GM21390 (cell line): Measurements from ENCODE around the gene SCAF4.
"Not testable (repeated sequence)": the region's sequence is repeated elsewhere in the genome, so short reads cannot be mapped to it uniquely, and the experiment has no call there.

Experiments used
- ATAC-seq: cut with Tn5 transposase; IDR thresholded peaks from one replicate; pipeline ENCODE4 v1.9.1; 2021; ENCODE audit not compliant: unreplicated experiment

Gene SCAF4, protein sequence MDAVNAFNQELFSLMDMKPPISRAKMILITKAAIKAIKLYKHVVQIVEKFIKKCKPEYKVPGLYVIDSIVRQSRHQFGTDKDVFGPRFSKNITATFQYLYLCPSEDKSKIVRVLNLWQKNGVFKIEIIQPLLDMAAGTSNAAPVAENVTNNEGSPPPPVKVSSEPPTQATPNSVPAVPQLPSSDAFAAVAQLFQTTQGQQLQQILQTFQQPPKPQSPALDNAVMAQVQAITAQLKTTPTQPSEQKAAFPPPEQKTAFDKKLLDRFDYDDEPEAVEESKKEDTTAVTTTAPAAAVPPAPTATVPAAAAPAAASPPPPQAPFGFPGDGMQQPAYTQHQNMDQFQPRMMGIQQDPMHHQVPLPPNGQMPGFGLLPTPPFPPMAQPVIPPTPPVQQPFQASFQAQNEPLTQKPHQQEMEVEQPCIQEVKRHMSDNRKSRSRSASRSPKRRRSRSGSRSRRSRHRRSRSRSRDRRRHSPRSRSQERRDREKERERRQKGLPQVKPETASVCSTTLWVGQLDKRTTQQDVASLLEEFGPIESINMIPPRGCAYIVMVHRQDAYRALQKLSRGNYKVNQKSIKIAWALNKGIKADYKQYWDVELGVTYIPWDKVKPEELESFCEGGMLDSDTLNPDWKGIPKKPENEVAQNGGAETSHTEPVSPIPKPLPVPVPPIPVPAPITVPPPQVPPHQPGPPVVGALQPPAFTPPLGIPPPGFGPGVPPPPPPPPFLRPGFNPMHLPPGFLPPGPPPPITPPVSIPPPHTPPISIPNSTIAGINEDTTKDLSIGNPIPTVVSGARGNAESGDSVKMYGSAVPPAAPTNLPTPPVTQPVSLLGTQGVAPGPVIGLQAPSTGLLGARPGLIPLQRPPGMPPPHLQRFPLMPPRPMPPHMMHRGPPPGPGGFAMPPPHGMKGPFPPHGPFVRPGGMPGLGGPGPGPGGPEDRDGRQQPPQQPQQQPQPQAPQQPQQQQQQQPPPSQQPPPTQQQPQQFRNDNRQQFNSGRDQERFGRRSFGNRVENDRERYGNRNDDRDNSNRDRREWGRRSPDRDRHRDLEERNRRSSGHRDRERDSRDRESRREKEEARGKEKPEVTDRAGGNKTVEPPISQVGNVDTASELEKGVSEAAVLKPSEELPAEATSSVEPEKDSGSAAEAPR

DNA sequence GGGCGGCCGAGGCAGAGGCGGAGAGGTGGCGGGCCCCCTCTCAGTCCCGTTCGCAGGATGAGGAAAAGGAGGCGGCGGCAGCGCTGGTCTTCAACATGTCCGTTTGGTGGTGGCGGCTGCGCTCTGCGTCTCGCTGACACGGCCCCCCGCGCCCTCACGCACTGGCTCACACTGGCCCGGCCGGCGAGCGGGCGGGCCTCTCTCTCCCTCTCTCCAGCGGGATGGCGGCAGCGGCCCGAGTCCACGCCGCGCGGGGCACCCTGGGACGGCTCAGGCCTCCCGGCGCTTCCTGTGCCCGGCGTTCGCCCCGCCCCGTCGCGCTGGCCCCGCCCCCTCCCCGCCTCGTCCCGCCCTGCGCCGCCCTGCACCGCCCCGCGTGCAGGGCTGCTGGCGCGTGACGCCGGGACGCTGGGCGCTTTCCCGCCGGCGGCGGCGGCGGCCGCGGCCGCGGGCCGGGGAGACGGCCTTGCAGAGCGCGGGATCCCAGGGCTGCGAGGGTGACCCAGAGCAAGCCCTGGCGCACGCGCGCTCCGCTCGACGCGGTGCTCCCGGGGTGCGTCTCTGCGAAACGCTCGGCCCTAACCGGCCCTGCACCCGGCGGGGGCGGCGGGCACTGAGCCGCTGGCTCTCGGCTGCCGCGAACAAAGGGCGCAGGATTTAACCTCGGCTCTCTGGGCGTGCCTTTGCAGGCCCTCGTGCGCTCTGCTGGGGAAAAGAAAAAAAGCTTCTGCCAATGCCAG is at the start of gene SCAF4:
Gene SCAF4, minus strand, starts transcription at position 262 of the 740 bp plus-strand sequence. CDS start 426 bp downstream, outside the sequence.
- ATAC-seq, result peak; percentile 76

DNA sequence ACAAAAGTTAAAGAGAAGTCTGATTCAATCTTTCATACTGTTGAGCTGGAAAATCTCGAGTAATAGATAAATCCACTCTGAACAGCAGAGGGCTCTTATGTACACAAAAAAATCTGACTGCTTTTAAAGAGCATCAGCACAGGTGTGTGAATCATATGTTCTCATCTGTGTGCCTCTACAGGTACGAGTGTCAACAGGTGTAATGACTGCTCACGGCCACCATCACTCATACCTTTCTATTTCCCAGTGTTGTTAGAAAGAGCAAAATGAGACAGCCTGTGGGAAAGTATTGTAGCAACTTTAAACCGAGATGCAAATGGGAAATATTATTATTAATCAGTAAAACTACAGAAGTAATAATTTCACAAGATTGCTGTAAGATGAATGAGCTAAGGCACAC is 49.0 kb upstream of the SCAF4 start:
- ATAC-seq, result no peak

DNA sequence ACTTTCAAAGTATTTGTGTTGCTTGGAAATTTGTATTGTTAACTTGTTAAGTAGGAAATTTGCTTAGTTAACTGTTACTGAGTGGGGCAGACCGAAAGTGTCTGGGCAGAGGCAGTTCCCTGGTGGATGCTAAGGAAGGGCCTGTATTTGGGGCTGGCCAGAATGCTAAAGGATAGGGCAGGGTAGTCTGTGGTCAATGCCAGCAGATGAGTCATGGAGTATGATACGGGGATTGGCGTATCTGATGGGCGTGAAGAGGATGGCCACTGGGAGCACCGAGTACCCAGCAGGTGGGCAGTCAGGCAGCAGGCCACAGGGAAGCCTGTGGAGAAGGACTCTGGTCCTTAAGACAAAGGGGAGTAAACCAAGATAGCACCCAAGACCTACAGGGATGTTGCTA is 46.6 kb upstream of the SCAF4 start:
- no peak for ATAC-seq

DNA sequence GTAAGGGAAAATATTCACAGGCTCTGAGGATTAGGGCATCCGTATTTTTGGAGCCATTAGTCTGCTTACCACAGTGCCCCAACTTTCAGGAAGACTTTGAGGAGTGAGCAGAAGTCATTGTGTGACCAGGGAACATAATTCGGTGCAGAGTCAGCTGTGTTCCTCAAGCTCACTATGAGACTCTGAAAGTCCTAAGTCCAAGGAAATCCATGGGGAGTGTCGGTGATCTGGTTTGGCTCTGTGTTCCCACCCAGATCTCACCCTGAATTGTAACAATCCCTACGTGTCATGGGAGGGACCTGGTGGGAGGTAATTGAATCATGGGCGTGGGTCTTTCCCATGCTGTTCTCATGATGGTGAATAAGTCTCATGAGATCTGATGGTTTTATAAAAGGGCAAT is 45.9 kb upstream of the SCAF4 start:
- no peak for ATAC-seq

DNA sequence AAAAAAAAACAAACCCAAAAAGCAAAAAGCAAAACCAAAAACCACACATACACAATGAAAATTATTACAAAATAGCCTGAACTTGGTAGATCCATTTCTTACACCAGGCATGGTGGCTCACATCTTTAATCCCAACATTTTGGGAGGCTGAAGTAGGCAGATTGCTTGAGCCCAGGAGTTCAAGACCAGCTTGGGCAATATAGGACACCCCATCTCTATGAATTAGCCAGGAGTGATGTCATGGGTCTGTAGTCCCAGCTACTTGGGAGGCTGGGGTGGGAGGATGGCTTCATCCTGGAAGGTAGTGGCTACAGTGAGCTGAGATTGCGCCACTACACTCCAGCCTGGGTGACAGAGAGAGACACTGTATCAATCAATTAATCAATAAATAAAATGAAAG is 42.1 kb upstream of the SCAF4 start:
- ATAC-seq, result no peak

DNA sequence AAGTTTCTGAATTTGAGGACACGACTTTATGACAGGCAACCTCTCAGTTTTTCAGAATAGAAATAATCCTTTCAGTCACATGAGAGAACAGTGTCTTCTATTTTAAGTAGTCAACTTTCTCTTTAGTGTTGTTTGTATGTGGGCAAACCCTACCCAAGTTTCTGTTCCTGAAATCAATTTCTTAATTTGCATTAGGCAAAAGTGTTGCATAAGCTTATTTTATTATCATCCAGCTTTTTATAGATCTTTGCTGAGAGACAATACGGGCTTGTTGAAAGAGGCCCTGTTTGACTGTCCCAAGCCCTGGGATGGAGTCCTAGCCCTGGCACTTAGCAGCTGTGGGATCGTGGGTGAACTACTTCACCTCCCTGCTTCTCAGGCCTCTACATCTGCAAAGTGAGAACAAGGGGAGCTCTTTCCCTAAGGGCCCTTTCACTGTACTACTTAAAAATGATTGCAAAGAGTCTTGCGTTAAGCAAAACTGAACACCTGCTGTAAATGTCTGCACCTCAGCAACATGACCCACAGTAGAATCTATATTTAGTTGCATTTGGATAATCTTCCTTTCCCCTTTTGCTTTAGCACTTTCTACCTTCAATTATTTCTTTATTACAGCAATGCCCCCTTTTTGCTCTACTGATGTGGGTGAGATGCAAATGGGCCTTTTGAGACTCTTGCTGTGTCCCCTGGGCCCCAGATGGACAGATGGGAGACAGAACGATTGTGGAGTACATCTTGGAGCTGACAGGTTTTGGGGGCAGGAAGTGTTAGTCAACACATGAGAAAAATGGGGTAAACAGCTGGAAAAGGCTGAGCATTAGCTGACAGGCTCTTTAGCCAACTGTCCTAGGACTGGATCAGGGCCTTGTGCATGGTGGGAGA is 41.0 kb upstream of the SCAF4 start:
- ATAC-seq, result peak; percentile 87

DNA sequence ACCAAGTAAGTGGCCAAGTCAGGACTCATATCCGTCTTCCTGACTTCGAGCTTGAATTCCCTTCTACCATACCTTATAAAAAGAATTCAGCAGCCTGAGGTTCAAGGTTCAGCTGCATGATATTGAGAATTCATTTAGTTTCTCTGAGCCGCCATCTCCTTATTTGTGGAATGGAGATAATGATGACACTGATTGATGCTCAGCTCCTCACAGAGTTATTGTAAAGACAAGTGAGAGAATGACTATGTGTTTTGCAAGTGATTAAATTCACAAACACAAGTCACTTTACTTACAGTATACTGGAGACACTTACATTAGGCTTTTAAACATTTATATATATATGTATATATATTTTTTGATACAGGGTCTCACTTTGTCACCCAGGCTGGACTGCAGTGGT is 39.8 kb upstream of the SCAF4 start:
- no peak for ATAC-seq

DNA sequence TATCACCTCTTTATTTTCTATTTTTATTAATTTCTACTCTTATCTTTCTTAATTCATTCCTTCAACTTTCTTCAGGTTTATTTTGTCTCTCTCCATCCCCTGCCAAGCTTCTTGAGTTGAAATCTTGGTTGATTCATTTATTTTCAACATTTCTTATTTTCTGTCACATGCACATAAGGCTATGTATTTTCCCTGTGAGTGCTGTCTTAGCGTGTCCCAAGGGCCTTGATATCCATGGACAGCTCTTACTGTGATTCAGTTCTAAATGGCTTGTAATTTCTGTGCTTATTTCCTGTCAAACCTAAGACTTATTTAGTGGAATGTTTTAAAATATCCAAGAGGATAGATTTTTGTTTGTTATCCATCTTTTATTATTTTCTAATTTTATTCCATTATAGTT is 36.8 kb upstream of the SCAF4 start:
- no peak for ATAC-seq

DNA sequence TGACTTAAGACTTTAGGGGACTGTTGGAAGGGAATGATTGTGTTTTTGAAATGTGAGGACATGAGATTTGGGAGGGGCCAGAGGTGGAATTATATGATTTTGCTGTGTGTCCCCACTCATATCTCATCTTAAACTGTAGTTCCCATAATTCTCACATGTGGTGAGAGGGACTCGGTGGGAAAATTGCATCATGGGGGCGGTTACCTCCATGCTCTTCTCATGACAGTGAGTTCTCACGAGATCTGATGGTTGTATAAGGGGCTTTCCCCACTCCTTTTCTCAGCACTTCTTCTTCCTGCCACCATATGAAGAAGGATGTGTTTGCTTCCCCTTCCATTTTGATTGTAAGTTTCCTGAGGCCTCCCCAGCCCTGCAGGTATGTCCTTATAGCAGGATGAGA is 35.0 kb upstream of the SCAF4 start:
- ATAC-seq, result no peak

DNA sequence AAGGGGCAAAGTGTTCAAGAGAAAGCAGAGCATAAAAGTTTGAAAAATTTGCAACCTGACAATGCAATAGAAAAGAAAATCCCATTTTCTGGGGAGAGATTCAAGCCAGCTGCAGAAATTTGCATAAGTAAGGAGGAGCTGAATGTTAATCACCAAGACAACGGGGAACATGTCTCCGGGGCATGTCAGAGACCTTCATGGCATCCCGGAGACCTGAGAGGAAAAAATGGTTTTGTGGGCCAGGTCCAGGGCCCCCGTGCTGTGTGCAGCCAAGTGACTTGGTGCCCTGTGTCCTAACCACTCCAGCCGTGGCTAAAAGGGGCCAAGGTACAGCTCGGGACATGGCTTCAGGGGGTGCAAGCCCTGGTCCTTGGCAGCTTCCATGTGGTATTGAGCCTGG is 33.9 kb upstream of the SCAF4 start:
- ATAC-seq, result not testable (repeated sequence)

DNA sequence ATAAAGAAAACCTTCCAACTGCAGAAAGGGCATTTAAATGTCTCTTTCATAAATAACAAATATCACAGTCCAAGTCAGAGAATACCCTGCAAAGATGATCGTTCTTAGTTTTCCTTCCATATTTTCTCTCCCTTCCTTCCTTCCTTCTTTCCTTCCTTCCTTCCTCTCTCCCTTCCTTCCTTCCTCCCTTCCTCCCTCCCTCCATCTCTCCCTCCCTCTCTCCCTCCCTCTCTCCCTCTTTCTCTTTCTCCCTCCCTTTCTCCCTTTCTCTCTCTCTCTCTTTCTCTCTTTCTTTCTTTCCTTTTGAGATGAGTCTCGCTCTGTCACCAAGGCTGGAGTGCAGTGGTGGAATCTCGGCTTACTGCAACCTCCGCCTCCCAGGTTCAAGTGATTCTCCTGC is 29.0 kb upstream of the SCAF4 start:
- ATAC-seq, result no peak

DNA sequence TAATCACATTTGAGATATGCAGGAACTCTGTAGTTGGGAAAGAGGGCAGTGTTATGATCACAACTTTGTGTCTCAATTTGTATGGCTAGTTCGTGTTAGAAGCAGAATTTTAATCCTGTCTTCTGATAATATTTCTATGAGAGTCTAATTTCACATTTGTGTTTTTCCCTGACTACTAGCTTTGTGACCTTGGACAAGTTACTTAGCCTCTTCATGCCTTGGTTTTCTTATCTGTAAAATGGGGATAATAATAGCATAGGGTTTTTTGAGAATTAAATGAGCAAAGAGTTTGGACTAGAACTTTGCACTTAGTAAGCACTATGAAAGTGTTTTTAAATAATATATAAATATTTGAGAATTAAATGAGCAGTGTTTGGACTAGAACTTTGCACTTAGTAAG is 24.9 kb upstream of the SCAF4 start:
- ATAC-seq, result no peak

DNA sequence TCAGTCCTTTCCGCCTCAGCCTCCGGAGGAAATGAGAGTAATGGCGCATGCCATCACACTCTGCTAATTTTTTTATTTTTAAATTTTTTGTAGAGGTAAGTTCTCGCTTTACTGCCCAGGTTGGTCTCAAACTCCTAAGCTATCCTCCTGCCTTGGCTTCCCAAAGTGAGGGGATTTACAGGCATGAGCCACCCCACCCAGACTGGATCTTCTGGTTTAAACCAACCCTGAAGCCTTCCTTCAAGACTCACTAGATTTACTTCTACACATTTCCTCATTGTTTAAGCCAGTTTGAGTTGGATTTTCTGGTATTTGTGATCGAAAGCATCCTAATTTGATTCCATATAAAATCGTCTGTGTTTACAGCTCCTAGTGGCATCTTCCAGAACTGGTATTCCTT is 23.1 kb upstream of the SCAF4 start:
- ATAC-seq, result no peak

DNA sequence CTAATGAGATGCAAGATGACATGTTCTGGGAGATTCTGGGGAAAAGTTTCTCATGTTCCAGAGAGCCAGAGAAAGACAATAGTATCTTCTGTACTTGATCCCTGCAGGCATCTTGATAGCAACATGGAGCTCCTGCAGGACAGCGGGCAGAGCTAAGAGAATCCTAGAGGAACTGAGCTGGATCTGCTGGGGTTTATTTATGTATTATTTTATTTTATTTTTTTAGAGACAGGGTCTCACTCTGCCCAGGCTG is 22.7 kb upstream of the SCAF4 start:
- ATAC-seq, result no peak

DNA sequence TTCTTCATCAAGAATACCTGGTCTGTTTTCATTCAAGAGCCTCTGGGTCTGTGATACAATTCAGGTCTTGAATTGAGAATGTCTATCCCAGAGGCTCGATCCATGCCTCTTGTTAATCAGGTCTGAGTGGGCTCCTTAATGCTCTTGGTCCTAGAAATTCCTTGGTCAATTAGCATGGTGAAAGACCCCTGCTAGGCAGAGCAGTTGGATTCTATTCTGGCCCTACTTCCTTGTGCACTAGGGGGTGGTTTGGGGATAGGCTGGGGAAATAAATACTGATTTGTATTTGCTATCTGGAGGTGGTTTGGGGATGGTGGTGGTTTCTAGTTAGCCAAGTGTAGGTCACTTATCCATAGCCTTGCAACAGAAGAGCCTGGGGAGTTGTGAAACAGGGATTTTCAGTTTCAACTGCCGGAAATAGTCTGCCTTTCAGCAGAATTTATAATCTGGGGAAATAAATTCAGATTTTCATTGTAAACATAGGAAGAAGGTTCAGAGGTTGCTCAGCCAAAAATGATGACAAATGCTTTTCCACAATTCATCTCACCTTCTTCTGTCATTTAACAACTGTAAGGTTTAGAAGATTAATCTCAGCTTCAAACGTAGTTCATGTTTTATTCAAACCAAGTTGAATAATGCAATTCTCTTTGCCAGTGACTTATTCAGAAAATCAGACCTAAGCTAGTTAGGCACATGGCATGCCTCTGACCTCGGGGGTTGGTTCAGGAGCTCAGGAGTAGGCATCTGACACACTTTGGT is 22.2 kb upstream of the SCAF4 start:
- ATAC-seq, result no peak

DNA sequence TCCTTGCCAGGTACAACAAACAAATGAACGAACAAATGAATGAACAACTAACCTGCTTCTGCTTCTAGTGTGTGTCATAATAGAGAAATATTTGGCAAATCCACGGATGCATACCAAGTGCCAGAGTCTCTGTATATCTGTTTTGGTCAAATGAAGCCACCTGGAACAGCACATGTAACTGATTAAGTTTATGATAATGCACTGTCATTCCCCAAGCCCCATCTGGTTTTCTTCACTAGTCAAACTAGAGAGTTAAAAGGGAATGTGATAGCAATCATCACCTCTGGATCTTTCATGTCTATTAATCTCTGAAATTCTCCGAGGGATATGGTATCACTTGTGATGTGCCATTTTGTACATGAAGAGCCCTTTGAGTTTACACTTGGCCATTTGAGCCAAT is 21.0 kb upstream of the SCAF4 start:
- no peak for ATAC-seq

DNA sequence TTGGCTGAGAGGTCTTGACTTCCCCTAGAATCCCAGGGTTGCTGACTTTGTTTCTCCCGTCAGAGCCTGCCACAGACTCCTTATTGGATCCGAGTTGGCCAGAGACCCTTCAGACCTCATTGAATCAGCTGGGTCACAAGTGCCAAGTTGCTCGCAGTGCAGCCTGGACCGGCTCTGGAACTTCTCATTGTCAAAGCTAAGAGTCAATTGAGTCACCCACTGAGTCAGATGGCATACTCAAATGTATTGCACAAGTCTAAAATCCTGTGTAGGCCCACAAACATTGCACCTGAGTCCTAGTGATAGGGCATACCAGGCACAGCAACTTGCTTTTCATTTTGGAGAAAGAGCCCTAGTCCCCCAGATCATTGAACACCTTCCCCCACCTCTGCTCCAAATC is 20.4 kb upstream of the SCAF4 start:
- no peak for ATAC-seq

DNA sequence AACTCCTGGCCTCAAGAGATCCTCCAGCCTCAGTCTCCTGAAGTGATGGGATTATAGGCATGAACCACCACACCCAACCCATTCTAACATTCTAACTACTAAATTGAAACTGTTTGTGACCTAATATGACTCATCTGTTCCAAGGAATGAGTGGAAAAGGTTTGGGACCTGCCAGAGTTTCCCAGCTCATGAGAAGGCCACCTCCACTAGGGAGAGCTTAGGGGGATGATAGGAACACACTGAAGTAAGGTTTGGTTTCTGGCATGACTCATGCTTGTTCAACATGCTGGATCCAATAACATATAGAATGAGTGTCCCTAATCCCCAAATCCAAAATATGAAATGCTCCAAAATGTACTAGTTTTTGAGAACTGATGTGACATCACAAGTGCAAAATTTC is 18.9 kb upstream of the SCAF4 start:
- ATAC-seq, result no peak

DNA sequence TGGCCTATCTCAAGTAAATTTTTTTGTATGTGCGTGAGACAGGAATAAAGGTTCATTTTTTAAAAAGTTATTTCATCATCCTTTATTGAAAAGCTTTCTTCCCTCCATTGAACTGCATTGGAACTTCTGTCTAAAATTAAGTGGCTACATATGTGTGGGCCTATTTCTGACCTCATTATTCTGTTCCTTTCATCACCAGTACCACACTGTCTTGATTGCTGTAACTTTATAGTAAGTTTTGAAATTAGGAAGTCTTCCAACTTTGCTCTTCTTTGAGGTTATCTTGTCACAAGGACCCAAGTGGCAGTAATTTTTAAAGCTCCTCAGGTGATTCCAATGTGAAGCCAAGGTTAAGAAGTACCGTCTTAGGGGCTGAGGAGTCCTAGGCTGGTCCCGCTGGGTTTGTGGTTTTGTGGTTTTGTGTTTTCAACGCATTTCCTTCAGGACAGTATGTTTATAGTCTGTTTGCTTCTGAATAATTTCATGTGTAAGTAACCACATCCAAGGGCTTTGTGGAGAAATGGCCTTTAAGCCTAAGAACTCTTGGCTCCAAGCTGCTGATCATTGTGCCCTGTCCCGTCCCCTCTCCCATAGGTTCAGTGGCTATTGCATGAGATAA is 12.4 kb upstream of the SCAF4 start:
- no peak for ATAC-seq
